ENCODE data around the gene NOP53. TPM values are rescaled to one million over a fixed set of nuclear protein-coding genes. Genes with fewer than 3 reads are reported as not detected.

NOP53 gene
- total and polyA plus RNA-seq, 2 of the 13 experiments (the other 11 are each of a cell fraction or from before 2014, with no cell fraction given), result 53.9 to 141 TPM

GRCh38 chr19:47740866-47741519 lies 4.4 kb upstream of the NOP53 start:
- intact Hi-C loops (cut with micrococcal nuclease; ENCODE audit: unreplicated experiment), result no loop called here
- POLR2A ChIA-PET, result no interaction called here

GRCh38 chr19:47741544-47742140 lies 3.7 kb upstream of the NOP53 start:
- Histone ChIP-seq H3K4me3 (replicated peaks in 1 of 3; ENCODE audit: insufficient read depth in 1 of 3, low read depth in 2 of 3, low read length in 3 of 3) (no peak overlapping the region), H3K9ac (ENCODE audit: insufficient read depth, low read depth, low read length) (no peak overlapping the region), H3K79me2 (ENCODE audit: insufficient read depth, low read length) (peaks cover 9% of the 10 kb centered on the region), H3K9me3 (ENCODE audit: low read length) (no peaks in the 10 kb centered on the region), H2AFZ (ENCODE audit: low read length) (no peak overlapping the region), H3K27me3 (ENCODE audit: control insufficient read depth in 1 of 2, insufficient read depth in 2 of 2, low read length in 2 of 2) (no peaks in the 10 kb centered on the region), H3K4me2 (ENCODE audit: low read depth, low read length) (no peak overlapping the region), H4K20me1 (ENCODE audit: insufficient read depth, low read length) (no peaks in the 10 kb centered on the region), H3K27ac (ENCODE audit: extremely low read length, insufficient read depth, low read length) (no peak overlapping the region), H3K36me3 (replicated peaks in 1 of 2; ENCODE audit: control insufficient read depth in 1 of 2, insufficient read depth in 2 of 2, low read length in 2 of 2) (no peaks in the 10 kb centered on the region), H3K4me1 (ENCODE audit: insufficient read depth, low read length) (peaks cover 36% of the 10 kb centered on the region)
- TF ChIP-seq THAP8 (CRISPR knock-in tag; IDR thresholded peaks at IDR 0.05; ENCODE audit: borderline replicate concordance) (no peak), AHDC1 (CRISPR knock-in tag; IDR thresholded peaks at IDR 0.05; ENCODE audit: borderline replicate concordance) (no peak), ZKSCAN1 (IDR thresholded peaks at IDR 0.05; ENCODE audit: low read length) (peak; percentile 86)
- ATAC-seq, result no peak
- intact Hi-C loops (cut with micrococcal nuclease; ENCODE audit: unreplicated experiment) (no loop called here), in situ Hi-C loops (cut with HindIII; ENCODE audit: extremely low pct_ligation_motif_present, low pct_unique_long_range_greater_than_20kb) (loop anchor here (5.0 kb wide), 1 partner anchor 39 kb away; no protein-coding TSS in a partner anchor)
- CTCF ChIA-PET (ENCODE audit: low intra/inter-chr PET ratio, low total read pairs), result no interaction called here
- DNase-seq (ENCODE audit: low spot score), result no peak
- no peak for FAIRE-seq
- BruUV-seq (replicated peaks), result no TSS peak
- WGBS (ENCODE audit: low lambda C conversion rate), result 69% methylated on average over 14 of the region's 15 CpGs
- POLR2A ChIA-PET, result no interaction called here

More at GRCh38 chr19:47740866-47741519, 4.4 kb upstream of the NOP53 start:
- Histone ChIP-seq H3K4me3 (replicated peaks in 1 of 3; ENCODE audit: insufficient read depth in 1 of 3, low read depth in 2 of 3, low read length in 3 of 3) (no peak overlapping the region), H4K20me1 (ENCODE audit: insufficient read depth, low read length) (no peaks in the 10 kb centered on the region), H2AFZ (ENCODE audit: low read length) (no peak overlapping the region), H3K27ac (ENCODE audit: extremely low read length, insufficient read depth, low read length) (no peak overlapping the region), H3K79me2 (ENCODE audit: insufficient read depth, low read length) (peaks cover 3% of the 10 kb centered on the region), H3K36me3 (replicated peaks in 1 of 2; ENCODE audit: control insufficient read depth in 1 of 2, insufficient read depth in 2 of 2, low read length in 2 of 2) (no peaks in the 10 kb centered on the region), H3K4me2 (ENCODE audit: low read depth, low read length) (no peak overlapping the region), H3K9ac (ENCODE audit: insufficient read depth, low read depth, low read length) (no peak overlapping the region), H3K4me1 (ENCODE audit: insufficient read depth, low read length) (peaks cover 30% of the 10 kb centered on the region), H3K27me3 (ENCODE audit: control insufficient read depth in 1 of 2, insufficient read depth in 2 of 2, low read length in 2 of 2) (no peaks in the 10 kb centered on the region), H3K9me3 (ENCODE audit: low read length) (no peaks in the 10 kb centered on the region)
- 87% methylated on average over 48 of the region's 48 CpGs for WGBS (ENCODE audit: low lambda C conversion rate)
- FAIRE-seq (no peak), ATAC-seq (no peak), DNase-seq (ENCODE audit: low spot score) (no peak)
- in situ Hi-C loops (cut with HindIII; ENCODE audit: extremely low pct_ligation_motif_present, low pct_unique_long_range_greater_than_20kb), result loop anchor here (5.0 kb wide), 1 partner anchor 39 kb away; no protein-coding TSS in a partner anchor
- BruUV-seq (replicated peaks), result no TSS peak
- CTCF ChIA-PET (ENCODE audit: low intra/inter-chr PET ratio, low total read pairs), result no interaction called here
- TF ChIP-seq HNRNPL (IDR thresholded peaks at IDR 0.05; ENCODE audit: low read depth, low read length), result peak; percentile 35; the same call in 1 of the 2 replicates
- no peak for TF ChIP-seq ZNF552 (CRISPR knock-in tag; IDR thresholded peaks at IDR 0.05; ENCODE audit: borderline replicate concordance)
- TF ChIP-seq ZNF670 (CRISPR knock-in tag; IDR thresholded peaks at IDR 0.05; ENCODE audit: borderline replicate concordance), result no peak
- no peak for TF ChIP-seq MED1 (CRISPR knock-in tag; IDR thresholded peaks at IDR 0.05)
- no peak for TF ChIP-seq FIP1L1 (IDR thresholded peaks at IDR 0.05; ENCODE audit: borderline replicate concordance, insufficient read depth, low read depth, low read length)
- TF ChIP-seq ZBTB38 (CRISPR knock-in tag; IDR thresholded peaks at IDR 0.05), result peak; percentile 67; the same call in 1 of the 2 replicates
